Measurements from ENCODE around the gene PPAN.

- no peak for TF ChIP-seq CTCF (IDR thresholded peaks at IDR 0.05 in 8 of 11, conservative IDR thresholded peaks at IDR 0.05 in 3 of 11)
- no peak for TF ChIP-seq POLR2AphosphoS5 (IDR thresholded peaks at IDR 0.05)
Measured at GRCh38 chr19:10158071-10158470, 51.9 kb downstream of the PPAN start.
